Heart left ventricle (tissue), 13 donors: ENCODE results near the gene PGLYRP1.

Source experiments
- CTCF ChIP-seq, 12 donors: fragments of 200-600 bp; sonication (generic) in 4 of 12; IDR thresholded peaks; one replicate each; pipeline versions ENCODE4 v1.5.0 to v1.8.0; 2018 to 2022; ENCODE audit warnings: antibody characterized with exemption in 12 of 12, mild to moderate bottlenecking in 5 of 12
- POLR2A ChIP-seq, 2 donors: fragments of 450-650 bp; IDR thresholded peaks; one replicate each; pipeline ENCODE4 v1.6.1; 2017; ENCODE audit warnings: antibody characterized with exemption in 2 of 2, mild to moderate bottlenecking in 2 of 2, moderate library complexity in 2 of 2
- donor health status: ischemic (EF 13 %, LVEDD 7.1; RV severe dilation, severe dysfunction).
- donor health status: DM: no; HTN: yes; CAD: no.
- donor health status: DM: no; HTN: no; CAD: no.
- donor health status: ischemic (EF 25% LVEDD 6.9; RV normal size, moderate dysfunction).
- donor health status: ischemic (EF 25% LVEDD 5.7; RV mildly dilated, moderate dysfunction).
- donor health status: ischemic (EF 35%, LVEDD 5.7; RV mildly dilated, moderate dysfunction).
- donor health status: nonischemic (EF 11% LVEDD 7.7; RV severe dilation, severe dysfunction).
- donor health status: DM: yes; HTN: yes; CAD: no.
- donor health status: PGD.
- donor health status: ischemic (EF 29% LVEDD 5.4; RV normal size, mild dysfunction).
- donor health status: nonischemic (EF 23%, LVEDD 6.1; RV moderate dilation, normal function).

- TF ChIP-seq POLR2A (IDR thresholded peaks at IDR 0.05) (no peak), CTCF (IDR thresholded peaks at IDR 0.05) (no peak)
Measured at GRCh38 chr19:46052896-46053295, 30.0 kb upstream of the PGLYRP1 start.
